Endodermal cell (in vitro differentiated cells): ENCODE measurements around the gene TKTL1. TPM values are rescaled to one million over a fixed set of nuclear protein-coding genes. Genes with fewer than 3 reads are reported as not detected.

Source experiments
- DNase-seq: peaks from one replicate; pipeline ENCODE4 v3.0.0-alpha.2; 2017
- H3K27ac ChIP-seq: 2 replicates; pipeline ENCODE4 v1.5.1; 2013; ENCODE audit warnings: mild to moderate bottlenecking, low read depth, low read length, moderate library complexity
- H3K27me3 ChIP-seq: 2 replicates; pipeline ENCODE4 v1.6.1; 2013; ENCODE audit warnings: mild to moderate bottlenecking, low read length, moderate library complexity; ENCODE audit not compliant: insufficient read depth, control insufficient read depth, poor library complexity, severe bottlenecking
- H3K36me3 ChIP-seq: 2 replicates; pipeline ENCODE4 v1.7.0; 2013; ENCODE audit warnings: mild to moderate bottlenecking, low read length, moderate library complexity; ENCODE audit not compliant: control insufficient read depth, insufficient read depth
- H3K4me1 ChIP-seq: one replicate; pipeline ENCODE4 v1.7.0; 2013; ENCODE audit warnings: low read length; ENCODE audit not compliant: control insufficient read depth, insufficient read depth
- H3K4me3 ChIP-seq: 2 replicates; pipeline ENCODE4 v1.5.1; 2013; ENCODE audit warnings: mild to moderate bottlenecking, low read length, moderate library complexity
- H3K9ac ChIP-seq: 2 replicates; pipeline ENCODE4 v1.6.1; 2013; ENCODE audit warnings: mild to moderate bottlenecking, low read length, moderate library complexity; ENCODE audit not compliant: poor library complexity, severe bottlenecking; ENCODE audit errors: extremely low read depth
- H3K9me3 ChIP-seq: 2 replicates; pipeline ENCODE4 v1.6.1; 2013; ENCODE audit warnings: mild to moderate bottlenecking, low read length, moderate library complexity; ENCODE audit not compliant: control insufficient read depth
- H3K27ac Mint-ChIP-seq: 2 replicates; pipeline ENCODE4 v1.8.0; 2020; ENCODE audit warnings: mixed read lengths
- H3K27me3 Mint-ChIP-seq: 2 replicates; pipeline ENCODE4 v1.8.0; 2021; ENCODE audit warnings: mild to moderate bottlenecking, mixed read lengths; ENCODE audit not compliant: insufficient read depth
- H3K36me3 Mint-ChIP-seq: 2 replicates; pipeline ENCODE4 v1.8.0; 2020; ENCODE audit warnings: low read depth, mixed read lengths
- H3K4me1 Mint-ChIP-seq: 2 replicates; pipeline ENCODE4 v1.8.0; 2020; ENCODE audit warnings: mixed read lengths
- H3K4me3 Mint-ChIP-seq: 2 replicates; pipeline ENCODE4 v1.8.0; 2020; ENCODE audit warnings: mild to moderate bottlenecking, moderate library complexity, mixed read lengths
- H3K9me3 Mint-ChIP-seq: 2 replicates; pipeline ENCODE4 v1.8.0; 2020; ENCODE audit warnings: mild to moderate bottlenecking, mixed read lengths
- WGBS, 2 experiments: methylation state at CpG; one replicate each; pipeline versions ENCODE4 v1.1.5 to v1.1.7; 2013; ENCODE audit warnings: missing lambda C conversion rate in 2 of 2, mixed read lengths in 1 of 2; ENCODE audit not compliant: insufficient coverage in 1 of 2, insufficient read length in 1 of 2; 5-methylcytosine and 5-hydroxymethylcytosine counted together
- total RNA-seq, 2 donors: library from RNA; stranded (reverse); fragmentation: NEBNext Ultra II Directional in 1 of 2; extraction: Animal tissue kit (Norgen Biotek cat#: 25700) in 1 of 2; gene quantifications; 2 replicates in 1 of 2; 3 replicates in 1 of 2; pipeline ENCODE4 v1.2.1, GENCODE V29; 2021
- TF ChIP-seq, protein P1 (sequence below): fragments of 200-600 bp; sonication (generic); conservative IDR thresholded peaks from 2 replicates; pipeline ENCODE4 v1.5.0; 2021; ENCODE audit warnings: antibody characterized with exemption, mild to moderate bottlenecking

Gene TKTL1
- total RNA-seq, 2 donors from 2014 or later = not detected

DNA sequence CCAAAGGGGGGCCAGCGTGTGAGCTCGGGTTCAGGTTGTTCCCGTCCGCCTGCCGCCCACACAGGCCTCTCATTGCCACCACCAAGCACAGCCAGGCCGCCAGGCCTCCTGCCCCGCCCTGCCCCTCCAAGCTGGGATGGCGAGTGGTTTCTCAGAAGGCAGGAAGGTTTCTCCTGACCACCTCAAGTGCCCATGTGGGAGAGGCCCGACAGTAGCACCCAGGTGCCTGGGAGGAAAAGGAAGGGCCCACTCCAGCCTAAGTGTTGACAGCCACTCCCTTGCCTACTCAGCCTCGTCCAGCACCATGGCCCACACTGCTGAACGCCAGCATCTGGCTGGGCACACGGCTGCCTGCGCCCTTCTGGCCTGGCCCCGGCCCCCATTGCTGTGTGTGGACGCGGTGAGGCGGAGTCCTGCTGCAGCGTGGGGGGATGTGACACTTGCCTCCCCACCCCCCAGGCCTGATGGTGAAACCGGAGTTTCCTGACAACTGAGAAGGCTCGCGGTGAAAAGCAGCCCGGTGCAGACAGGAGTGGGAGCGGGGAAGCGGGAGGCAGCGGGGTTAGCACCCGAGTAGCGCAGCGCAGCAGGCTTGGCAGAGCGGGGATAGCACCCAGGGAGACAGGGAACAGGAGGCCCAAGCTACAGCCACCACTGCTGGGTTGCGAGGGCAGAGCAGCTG, 59.6 kb downstream of the TKTL1 start:
- no peak overlapping the region for H3K27ac ChIP-seq
- TF ChIP-seq, protein P1, sequence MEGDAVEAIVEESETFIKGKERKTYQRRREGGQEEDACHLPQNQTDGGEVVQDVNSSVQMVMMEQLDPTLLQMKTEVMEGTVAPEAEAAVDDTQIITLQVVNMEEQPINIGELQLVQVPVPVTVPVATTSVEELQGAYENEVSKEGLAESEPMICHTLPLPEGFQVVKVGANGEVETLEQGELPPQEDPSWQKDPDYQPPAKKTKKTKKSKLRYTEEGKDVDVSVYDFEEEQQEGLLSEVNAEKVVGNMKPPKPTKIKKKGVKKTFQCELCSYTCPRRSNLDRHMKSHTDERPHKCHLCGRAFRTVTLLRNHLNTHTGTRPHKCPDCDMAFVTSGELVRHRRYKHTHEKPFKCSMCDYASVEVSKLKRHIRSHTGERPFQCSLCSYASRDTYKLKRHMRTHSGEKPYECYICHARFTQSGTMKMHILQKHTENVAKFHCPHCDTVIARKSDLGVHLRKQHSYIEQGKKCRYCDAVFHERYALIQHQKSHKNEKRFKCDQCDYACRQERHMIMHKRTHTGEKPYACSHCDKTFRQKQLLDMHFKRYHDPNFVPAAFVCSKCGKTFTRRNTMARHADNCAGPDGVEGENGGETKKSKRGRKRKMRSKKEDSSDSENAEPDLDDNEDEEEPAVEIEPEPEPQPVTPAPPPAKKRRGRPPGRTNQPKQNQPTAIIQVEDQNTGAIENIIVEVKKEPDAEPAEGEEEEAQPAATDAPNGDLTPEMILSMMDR = no peak
- H3K27me3 ChIP-seq = no peaks in the 10 kb centered on the region
- WGBS, 2 experiments = 96% methylated on average over 4 to 29 of the region's 30 CpGs
- no peak overlapping the region for H3K4me3 Mint-ChIP-seq
- peaks cover 39% of the 10 kb centered on the region for H3K36me3 Mint-ChIP-seq
- no peak for DNase-seq
- no peaks in the 10 kb centered on the region for H3K4me1 ChIP-seq
- H3K4me1 Mint-ChIP-seq = no peaks in the 10 kb centered on the region
- peaks cover 64% of the 10 kb centered on the region for H3K36me3 ChIP-seq
- no peak overlapping the region for H3K9ac ChIP-seq
- H3K27me3 Mint-ChIP-seq = no peaks in the 10 kb centered on the region
- peaks cover 44% of the 10 kb centered on the region for H3K9me3 Mint-ChIP-seq
- no peak overlapping the region for H3K27ac Mint-ChIP-seq
- H3K9me3 ChIP-seq = no peaks in the 10 kb centered on the region
- H3K4me3 ChIP-seq = no peak overlapping the region

- no peak overlapping the region for H3K9ac ChIP-seq
- no peak overlapping the region for H3K4me3 ChIP-seq
- TF ChIP-seq, protein P1 = no peak
- Mint-ChIP-seq H3K4me3 (no peak overlapping the region), H3K36me3 (peaks cover 42% of the 10 kb centered on the region), H3K27ac (no peak overlapping the region), H3K9me3 (peaks cover 43% of the 10 kb centered on the region), H3K27me3 (no peaks in the 10 kb centered on the region), H3K4me1 (no peaks in the 10 kb centered on the region)
- H3K27me3 ChIP-seq = no peaks in the 10 kb centered on the region
- no peaks in the 10 kb centered on the region for H3K4me1 ChIP-seq
- H3K27ac ChIP-seq = no peak overlapping the region
- 90 to 93% methylated on average over 9 to 12 of the region's 12 CpGs for WGBS, 2 experiments
- peaks cover 59% of the 10 kb centered on the region for H3K36me3 ChIP-seq
- DNase-seq = no peak
- H3K9me3 ChIP-seq = no peaks in the 10 kb centered on the region
Measured at GRCh38 chrX:154355776-154356140, 60.2 kb downstream of the TKTL1 start.

GRCh38 chrX:154356596-154356995, 61.0 kb downstream of the TKTL1 start:
- Histone ChIP-seq H3K27ac (no peak overlapping the region), H3K36me3 (peaks cover 58% of the 10 kb centered on the region), H3K9ac (no peak overlapping the region), H3K4me1 (no peaks in the 10 kb centered on the region), H3K4me3 (no peak overlapping the region), H3K27me3 (no peaks in the 10 kb centered on the region), H3K9me3 (no peaks in the 10 kb centered on the region)
- no peak for DNase-seq
- 94% methylated on average over 13 of the region's 13 CpGs; no CpG with 5 or more reads in 1 of the 2 experiments for WGBS, 2 experiments
- H3K4me1 Mint-ChIP-seq = no peaks in the 10 kb centered on the region
- peaks cover 47% of the 10 kb centered on the region for H3K36me3 Mint-ChIP-seq
- no peak overlapping the region for H3K27ac Mint-ChIP-seq
- H3K27me3 Mint-ChIP-seq = no peaks in the 10 kb centered on the region
- no peak overlapping the region for H3K4me3 Mint-ChIP-seq
- TF ChIP-seq, protein P1 = no peak
- H3K9me3 Mint-ChIP-seq = peaks cover 50% of the 10 kb centered on the region
